CD4-positive, alpha-beta T cell treated with Interleukin-21 for 1 hour (primary cell): Measurements from ENCODE around the gene SERPINA6.
"Not testable (repeated sequence)": the region's sequence is repeated elsewhere in the genome, so short reads cannot be mapped to it uniquely, and the experiment has no call there.

Source experiments
- DNase-seq: peaks from one replicate; pipeline ENCODE4 v3.0.0-alpha.2; 2020

The SERPINA6 gene

DNA sequence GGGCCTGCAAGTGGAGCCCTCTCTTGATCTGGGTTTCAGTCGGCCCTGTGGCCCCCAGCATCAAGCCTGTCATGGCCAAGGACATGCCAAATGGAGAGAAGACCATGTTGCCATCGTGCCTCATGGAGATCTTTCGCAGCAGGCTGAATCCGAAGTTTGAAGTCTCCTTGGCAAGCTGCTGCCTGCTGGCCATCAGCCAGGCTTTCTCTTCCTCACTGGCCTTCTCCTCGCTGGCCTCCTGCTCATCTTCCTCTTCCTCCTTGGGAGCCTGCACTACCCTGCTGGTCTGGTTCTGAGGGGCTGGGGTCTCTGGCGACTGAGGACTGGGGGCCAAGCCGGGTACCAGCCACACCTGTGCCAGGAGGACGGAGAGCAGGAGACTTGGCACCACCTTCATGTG is 32.9 kb downstream of the SERPINA6 start:
- DNase-seq: no peak

DNA sequence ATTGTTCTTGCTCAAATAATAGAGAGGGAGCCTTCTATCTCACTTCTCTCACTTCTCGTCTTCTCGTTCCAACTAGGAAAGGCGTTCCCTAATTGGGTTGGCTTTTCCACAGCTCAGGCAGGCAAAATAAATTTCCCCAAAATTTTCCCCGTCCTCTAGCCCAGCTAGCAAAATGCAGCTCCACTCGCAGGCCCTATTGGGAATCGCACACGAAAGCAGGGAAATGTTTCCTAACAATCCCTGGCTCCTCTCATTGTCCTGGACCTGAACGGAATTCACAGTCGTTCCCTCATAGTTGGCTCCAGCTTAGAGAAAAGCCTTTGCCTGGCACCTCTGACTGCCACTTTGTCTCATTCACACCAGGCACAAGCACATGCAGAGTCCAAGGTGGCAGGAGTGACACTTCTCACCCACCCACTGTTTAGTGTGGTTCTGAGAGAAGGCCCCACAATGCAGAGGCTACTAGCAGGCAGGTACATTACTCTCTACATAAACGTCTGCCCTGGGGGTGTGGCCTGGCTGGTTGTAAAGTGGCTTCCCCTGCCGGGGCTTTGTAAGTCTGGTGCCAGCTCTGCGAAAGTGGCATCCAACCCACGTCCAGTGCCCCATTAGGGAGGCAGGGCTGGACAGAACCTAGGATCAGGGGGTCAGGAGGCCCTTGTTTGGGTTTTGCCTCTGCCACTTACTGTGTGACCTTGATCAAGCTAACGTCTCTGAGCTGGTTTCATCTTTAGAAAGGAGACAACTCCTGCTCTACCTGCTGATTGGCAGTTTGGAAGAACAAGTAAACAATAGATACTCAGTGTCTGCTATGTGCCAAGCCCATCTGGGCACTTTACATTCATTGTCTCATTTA is 34.3 kb downstream of the SERPINA6 start:
- DNase-seq: no peak

DNA sequence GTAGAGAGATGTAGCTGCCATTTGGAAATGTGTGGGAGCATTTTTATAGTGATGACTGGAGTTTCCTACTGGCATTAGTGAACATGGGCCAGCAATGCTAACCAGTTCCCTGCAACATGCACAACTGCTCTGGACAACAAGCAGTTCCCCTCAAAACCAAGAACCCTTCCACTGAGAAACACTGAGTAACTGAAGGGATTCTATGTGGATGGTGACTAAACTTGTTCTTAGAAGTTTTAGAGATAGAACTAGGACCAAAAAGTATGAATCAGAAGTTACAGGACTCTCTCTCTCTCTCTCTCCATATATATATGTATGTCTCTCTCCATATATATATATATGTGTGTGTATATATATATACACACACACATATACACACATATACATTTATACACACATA is 38.0 kb downstream of the SERPINA6 start:
- no peak for DNase-seq

DNA sequence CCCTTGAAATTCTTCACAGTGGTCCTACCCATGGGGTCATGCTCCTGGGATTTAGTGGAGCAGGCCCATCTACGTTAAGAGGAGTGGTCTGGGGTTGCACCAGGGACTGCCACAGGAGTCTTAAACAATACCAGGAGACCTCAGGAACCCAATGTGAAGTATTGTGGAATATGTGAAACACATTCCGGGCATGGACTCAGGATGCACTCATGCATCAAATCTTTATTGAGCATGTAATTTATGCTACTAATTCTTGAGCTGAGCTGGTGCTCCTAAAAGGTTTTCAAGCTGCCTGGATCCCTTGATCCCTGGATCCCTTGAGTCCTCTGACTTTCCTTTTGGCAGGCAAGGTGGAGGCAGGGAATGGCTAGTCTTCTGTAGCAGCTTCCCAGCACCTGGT is 38.9 kb downstream of the SERPINA6 start:
- DNase-seq: no peak

DNA sequence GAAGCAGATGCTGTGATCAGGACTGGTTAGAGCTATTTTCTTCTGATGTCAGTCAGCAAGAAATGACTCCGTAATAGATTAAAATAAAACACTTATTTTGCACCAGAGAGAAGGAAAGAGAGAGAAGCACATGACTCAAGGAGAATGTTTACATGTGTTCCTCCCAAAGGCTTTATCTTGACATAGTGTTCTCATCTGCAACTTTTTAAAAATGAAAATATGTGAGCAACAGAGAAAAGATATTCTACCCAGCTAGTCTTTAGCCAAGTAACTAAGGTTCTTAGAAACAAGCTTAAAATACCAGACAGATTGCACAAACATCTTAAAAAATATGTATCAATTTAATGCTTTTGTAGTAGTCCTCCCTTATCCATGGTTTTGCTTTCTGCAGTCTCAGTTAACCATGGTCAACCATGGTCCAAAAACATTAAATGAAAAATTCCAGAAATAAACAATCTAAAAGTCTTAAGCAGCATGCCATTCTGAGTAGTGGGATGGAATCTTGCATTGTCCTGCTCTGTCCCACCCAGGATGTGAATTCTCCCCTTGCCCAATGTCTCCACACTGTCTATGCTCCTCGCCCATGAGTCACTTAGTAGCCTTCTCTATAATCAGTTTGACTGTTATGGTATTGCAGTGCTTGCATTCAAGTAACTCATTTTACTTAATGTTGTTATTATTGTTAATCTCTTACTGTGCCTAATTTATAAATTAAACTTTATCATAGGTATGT is 40.0 kb downstream of the SERPINA6 start:
- no peak for DNase-seq

DNA sequence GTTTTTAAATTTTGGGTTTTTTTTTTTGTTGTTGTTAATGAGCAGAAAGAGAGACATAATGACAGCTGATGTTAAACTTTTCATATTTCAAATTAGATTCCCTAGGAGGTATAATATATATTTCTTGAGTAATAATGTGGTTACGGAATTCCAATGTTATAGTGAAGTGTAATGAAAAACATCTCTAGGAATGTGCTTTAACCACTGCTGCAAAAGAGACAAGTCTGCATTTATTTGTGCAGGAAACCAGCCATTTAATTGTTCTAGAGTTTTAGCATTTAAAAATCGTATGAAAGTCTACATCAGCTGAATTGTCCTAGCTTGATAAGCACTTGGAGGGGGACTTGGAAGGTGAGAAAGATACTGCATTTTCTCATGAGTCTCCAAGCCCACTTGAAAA is 44.4 kb downstream of the SERPINA6 start:
- no peak for DNase-seq

DNA sequence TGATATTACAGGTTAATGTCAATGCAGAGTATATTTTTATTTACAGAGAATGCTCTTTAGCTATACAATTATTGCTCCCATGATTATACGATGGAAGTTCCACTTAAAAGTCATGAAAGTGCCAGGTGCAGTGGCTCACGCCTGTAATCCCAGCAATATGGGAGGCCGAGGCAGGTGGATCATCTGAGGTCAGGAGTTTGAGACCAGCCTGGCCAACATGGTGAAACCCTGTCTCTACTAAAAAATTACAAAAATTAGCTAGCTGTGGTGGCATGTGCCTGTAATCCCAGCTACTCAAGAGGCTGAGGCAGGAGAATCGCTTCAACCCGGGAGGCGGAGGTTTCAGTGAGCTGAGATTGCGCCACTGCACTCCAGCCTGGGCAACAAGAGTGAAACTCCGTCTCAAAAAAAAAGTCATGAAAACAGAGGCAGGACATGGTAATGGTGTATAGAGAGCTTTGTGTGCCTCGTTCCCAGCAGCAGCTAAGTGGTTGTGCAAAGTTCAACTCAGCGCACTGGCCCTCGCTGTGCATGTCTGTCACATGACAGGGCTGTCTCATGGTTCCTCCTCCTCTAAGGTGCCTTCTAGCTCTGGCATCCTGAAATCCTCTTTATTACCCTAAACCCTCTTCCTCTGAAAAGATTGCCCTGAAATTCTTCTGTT is 46.1 kb downstream of the SERPINA6 start:
- not testable (repeated sequence) for DNase-seq

DNA sequence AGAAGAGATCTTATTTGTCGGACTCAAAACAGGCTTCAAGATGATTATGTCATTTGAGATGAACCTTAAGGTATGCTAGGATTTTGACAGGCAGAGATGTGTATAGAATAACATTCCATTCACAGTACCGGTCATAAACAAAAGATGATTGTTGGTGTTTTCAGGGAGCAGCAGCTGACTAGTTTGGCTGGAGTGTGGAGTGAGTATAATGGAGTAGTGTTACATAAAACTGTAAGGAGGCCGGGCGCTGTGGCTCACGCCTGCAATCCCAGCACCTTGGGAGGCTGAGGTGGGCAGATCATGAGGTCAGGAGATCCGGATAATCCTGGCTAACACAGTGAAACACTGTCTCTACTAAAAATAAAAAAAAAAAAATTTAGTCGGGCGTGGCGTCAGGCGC is 54.0 kb downstream of the SERPINA6 start:
- no peak for DNase-seq

DNA sequence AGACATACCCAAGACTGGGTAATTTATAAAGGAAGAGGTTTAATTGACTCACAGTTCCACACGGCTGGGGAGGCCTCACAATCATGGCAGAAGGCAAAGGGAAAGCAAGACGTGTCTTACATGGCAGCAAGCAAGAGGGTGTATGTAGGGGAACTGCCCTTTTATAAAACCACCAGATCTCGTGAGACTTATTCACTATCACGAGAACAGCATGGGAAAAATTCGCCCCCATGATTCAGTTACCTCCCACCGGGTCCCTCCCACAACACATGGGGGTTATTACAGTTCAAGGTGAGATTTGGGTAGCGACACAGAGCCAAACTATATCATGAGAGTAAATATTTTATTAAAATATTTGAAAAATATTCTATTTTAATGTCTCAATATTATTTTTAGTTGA is 54.6 kb downstream of the SERPINA6 start:
- DNase-seq: not testable (repeated sequence)

DNA sequence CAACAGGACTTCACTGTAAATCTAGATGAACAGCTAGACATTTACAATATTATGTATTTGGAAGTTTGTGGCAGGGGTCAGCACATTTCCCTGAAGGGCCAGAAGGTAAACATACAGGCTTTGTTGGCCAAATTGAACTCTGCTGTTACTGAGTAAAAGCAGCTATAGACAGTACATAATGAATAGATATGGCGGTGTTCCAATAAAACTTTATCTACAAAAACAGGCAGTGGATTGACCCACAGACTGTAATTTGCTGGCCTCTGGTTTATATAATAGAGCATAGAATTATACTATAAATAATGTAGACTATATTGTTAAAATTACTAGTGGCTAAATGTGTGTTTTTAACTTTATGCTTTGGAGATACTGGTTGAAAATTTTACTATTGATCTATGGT is 55.8 kb downstream of the SERPINA6 start:
- no peak for DNase-seq

DNA sequence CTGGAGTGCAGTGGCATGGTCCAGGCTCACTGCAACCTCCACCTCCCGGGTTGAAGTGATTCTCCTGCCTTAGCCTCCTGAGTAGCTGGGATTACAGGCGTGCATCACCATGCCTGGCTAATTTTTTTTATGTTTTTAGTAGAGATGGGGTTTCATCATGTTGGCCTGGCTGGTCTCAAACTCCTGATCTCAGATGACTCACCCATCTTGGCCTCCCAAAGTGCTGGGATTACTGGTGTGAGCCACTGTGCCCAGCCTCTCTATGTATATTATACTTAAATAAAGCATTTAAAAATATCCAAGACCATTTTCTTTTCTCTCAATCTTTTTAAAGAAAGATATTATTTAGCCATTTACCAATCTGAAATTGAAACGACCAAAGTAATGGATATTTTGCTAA is 58.9 kb downstream of the SERPINA6 start:
- not testable (repeated sequence) for DNase-seq
